Measurements from ENCODE around the gene TNPO1. TPM values are rescaled to one million over a fixed set of nuclear protein-coding genes. Genes with fewer than 3 reads are reported as not detected.

The TNPO1 gene
- 44.8 TPM for polyA plus RNA-seq (2013)

DNA sequence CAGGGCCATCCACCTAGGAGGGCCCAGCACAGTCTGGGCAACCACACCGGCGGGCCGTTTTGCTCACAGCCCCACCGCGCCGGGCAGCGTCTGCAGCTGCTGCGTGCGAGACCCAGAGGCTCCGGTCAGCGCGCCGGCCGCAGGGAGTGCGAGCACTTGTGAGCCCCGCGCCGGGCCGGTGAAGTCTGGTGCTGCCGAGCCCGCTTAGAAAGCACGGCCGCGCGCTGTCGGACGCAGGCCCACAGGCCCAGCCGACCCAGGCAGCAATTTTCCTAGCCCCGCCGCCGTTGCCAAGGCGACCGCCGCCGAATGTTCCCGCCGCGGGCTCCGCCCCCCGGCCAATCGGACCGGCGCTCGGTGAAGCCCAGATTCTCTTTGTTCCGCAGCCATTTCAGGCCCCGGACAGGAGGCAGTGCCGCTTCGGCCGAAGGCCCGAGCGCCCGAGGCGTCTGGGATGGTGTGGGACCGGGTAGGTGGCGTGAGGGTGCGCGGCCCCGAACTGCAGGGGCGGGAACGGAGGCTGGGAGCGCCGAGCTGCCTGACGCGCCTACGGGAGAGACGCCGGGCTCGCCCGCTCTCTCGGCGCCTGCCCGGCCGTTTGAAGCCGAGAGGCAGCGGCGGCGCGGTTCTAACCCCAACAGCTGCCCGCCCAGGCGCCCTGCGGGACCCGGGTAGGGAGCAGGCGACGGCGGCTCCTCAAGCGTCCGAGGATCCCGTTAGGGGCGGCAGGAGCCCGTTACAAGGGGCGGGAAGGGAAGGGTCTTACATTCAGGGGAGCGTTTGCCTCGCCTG, at the start of gene TNPO1:
Gene TNPO1 (plus strand): TSS at position 378 of the 792 bp plus-strand sequence. CDS start 77 bp downstream, at position 455.
- ChIA-PET CTCF (interaction anchor here (0.8 to 5.7 kb wide), 4 partner anchors 205 to 450 kb away, joined by 3 to 36 read pairs (median 6); no protein-coding TSS in a partner anchor), POLR2A (interaction anchor here (0.9 kb wide), 1 partner anchor 13 kb away, joined by 3 read pairs; no protein-coding TSS in a partner anchor)
- Histone ChIP-seq H3K27me3 (replicated peaks in 2 of 5; ENCODE audit: control insufficient read depth in 4 of 5, insufficient read depth in 5 of 5, low read length in 4 of 5) (no peaks in the 10 kb centered on the region), H3K4me3 (ENCODE audit: control insufficient read depth in 1 of 7, extremely low read depth in 1 of 7, insufficient read depth in 4 of 7, low read depth in 2 of 7, low read length in 6 of 7) (peak within 1 kb of the TSS; percentile 83 to 98 (median 91)), H3K27ac (ENCODE audit: insufficient read depth in 1 of 2, low read depth in 1 of 2, low read length in 2 of 2, poor library complexity in 1 of 2, severe bottlenecking in 2 of 2) (peak within 1 kb of the TSS; percentile 98 to 99), H3K36me3 (ENCODE audit: control insufficient read depth in 4 of 4, insufficient read depth in 4 of 4, low read length in 3 of 4) (no peaks in the 10 kb centered on the region), H3K4me1 (ENCODE audit: control extremely low read depth in 1 of 4, control insufficient read depth in 4 of 4, insufficient read depth in 4 of 4, low read length in 3 of 4) (peaks cover 7 to 31% (median 18%) of the 10 kb centered on the region in 4 experiments), H3K9me3 (ENCODE audit: control extremely low read depth in 1 of 5, control insufficient read depth in 4 of 5, insufficient read depth in 2 of 5, low read depth in 1 of 5, low read length in 4 of 5) (peaks cover 0 to 2% (median 0%) of the 10 kb centered on the region in 5 experiments)
- under 1% methylated on average over 92 of the region's 93 CpGs for WGBS (ENCODE audit: insufficient coverage)
- DNase-seq, result peak; percentile 84 to 93 (median 92)

DNA sequence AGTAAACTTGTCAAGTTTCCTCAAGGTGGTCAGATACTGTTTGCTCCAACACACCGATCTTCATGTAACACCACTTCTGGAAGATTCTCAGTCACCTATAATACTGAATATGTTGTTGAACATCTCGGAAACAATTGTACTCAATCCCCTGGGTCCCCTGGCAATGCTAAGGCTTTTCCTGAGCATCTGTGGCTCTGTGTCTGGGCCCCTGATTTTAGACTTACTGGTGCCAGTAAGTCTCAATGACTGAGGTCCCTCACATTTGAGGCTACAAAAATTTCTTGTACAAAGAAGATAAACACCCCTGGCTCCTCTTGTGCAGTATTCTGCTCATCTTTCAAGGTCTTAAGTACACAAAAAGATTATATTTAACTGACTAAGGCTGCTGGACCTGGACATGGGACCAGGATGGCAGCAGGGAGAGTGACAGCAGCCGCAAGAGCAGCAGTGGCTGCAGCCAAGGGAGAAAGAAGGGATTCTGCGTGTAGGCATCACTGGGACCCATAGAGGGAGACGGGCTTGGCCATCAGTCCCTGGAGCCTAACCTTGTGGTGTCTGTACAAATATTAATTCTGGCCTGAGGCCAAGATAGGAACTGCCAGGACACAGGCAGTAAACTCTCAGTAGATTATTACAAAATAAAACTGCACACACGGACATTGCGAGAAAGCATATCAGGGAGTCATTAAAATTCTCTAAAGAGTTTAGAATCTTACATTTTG, 49.0 kb upstream of the TNPO1 start:
- H3K4me1 ChIP-seq (ENCODE audit: control extremely low read depth in 1 of 4, control insufficient read depth in 4 of 4, insufficient read depth in 4 of 4, low read length in 3 of 4), result no peaks in the 10 kb centered on the region
- ChIA-PET POLR2A (no interaction called here), CTCF (no interaction called here)
- no peak overlapping the region for H3K4me3 ChIP-seq (ENCODE audit: control insufficient read depth in 1 of 7, extremely low read depth in 1 of 7, insufficient read depth in 4 of 7, low read depth in 2 of 7, low read length in 6 of 7)
- 92% methylated on average over 4 of the region's 7 CpGs for WGBS (ENCODE audit: insufficient coverage)
- no peaks in the 10 kb centered on the region for H3K9me3 ChIP-seq (ENCODE audit: control extremely low read depth in 1 of 5, control insufficient read depth in 4 of 5, insufficient read depth in 2 of 5, low read depth in 1 of 5, low read length in 4 of 5)
- no peaks in the 10 kb centered on the region for H3K27me3 ChIP-seq (replicated peaks in 2 of 5; ENCODE audit: control insufficient read depth in 4 of 5, insufficient read depth in 5 of 5, low read length in 4 of 5)
- no peak overlapping the region for H3K27ac ChIP-seq (ENCODE audit: insufficient read depth in 1 of 2, low read depth in 1 of 2, low read length in 2 of 2, poor library complexity in 1 of 2, severe bottlenecking in 2 of 2)
- DNase-seq, result no peak
- H3K36me3 ChIP-seq (ENCODE audit: control insufficient read depth in 4 of 4, insufficient read depth in 4 of 4, low read length in 3 of 4), result no peaks in the 10 kb centered on the region

DNA sequence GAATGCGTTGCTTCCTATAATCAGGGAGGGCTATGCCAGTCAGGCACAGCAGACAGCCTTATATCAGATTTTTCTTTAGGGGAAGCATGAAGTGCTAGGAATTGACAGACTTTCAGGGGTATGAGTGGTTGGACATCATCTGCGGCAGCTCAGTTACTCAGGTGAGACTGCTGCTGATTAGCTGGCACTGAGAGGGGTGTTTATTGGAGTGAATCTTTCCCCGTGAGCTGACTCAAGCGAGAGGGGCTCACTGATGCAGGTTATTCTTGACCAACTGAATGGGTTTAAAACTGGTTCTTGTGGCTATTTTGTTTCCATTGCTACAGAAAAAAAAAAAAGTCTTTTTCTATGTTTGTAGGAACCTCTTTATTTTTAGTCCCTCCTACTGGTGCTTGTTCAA, 46.2 kb upstream of the TNPO1 start:
- Histone ChIP-seq H3K36me3 (ENCODE audit: control insufficient read depth in 4 of 4, insufficient read depth in 4 of 4, low read length in 3 of 4) (no peaks in the 10 kb centered on the region), H3K4me3 (ENCODE audit: control insufficient read depth in 1 of 7, extremely low read depth in 1 of 7, insufficient read depth in 4 of 7, low read depth in 2 of 7, low read length in 6 of 7) (no peak overlapping the region), H3K27ac (ENCODE audit: insufficient read depth in 1 of 2, low read depth in 1 of 2, low read length in 2 of 2, poor library complexity in 1 of 2, severe bottlenecking in 2 of 2) (no peak overlapping the region), H3K4me1 (ENCODE audit: control extremely low read depth in 1 of 4, control insufficient read depth in 4 of 4, insufficient read depth in 4 of 4, low read length in 3 of 4) (no peaks in the 10 kb centered on the region), H3K9me3 (ENCODE audit: control extremely low read depth in 1 of 5, control insufficient read depth in 4 of 5, insufficient read depth in 2 of 5, low read depth in 1 of 5, low read length in 4 of 5) (no peaks in the 10 kb centered on the region), H3K27me3 (replicated peaks in 2 of 5; ENCODE audit: control insufficient read depth in 4 of 5, insufficient read depth in 5 of 5, low read length in 4 of 5) (no peaks in the 10 kb centered on the region)
- ChIA-PET POLR2A (no interaction called here), CTCF (interaction anchor here (0.6 kb wide), 1 partner anchor 39 kb away, joined by 3 read pairs; no protein-coding TSS in a partner anchor)
- WGBS (ENCODE audit: insufficient coverage), result 87% methylated on average over 4 of the region's 4 CpGs
- DNase-seq, result no peak

DNA sequence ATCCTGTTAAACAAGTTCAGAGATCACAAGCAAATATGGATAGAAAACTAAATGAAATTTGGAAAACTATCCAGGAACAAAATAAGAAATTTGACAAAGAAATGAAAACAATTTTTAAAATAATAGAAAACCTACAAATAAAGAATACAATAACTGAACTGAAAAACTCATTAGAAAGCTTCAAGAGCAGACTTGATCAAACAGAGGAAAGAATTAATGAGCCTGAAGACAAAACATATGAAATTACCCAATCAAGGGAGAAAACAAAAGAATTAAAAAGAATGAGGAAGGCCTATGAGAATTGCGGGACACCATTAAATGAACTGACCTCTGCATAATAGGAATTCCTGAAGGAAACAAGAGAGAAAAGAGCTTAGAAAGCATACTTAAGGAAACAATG, 39.8 kb upstream of the TNPO1 start:
- 100% methylated on average over 1 of the region's 1 CpG for WGBS (ENCODE audit: insufficient coverage)
- H3K36me3 ChIP-seq (ENCODE audit: control insufficient read depth in 4 of 4, insufficient read depth in 4 of 4, low read length in 3 of 4), result no peaks in the 10 kb centered on the region
- peaks cover 0 to 3% (median 0%) of the 10 kb centered on the region in 5 experiments for H3K27me3 ChIP-seq (replicated peaks in 2 of 5; ENCODE audit: control insufficient read depth in 4 of 5, insufficient read depth in 5 of 5, low read length in 4 of 5)
- ChIA-PET CTCF (no interaction called here), POLR2A (no interaction called here)
- no peak overlapping the region for H3K27ac ChIP-seq (ENCODE audit: insufficient read depth in 1 of 2, low read depth in 1 of 2, low read length in 2 of 2, poor library complexity in 1 of 2, severe bottlenecking in 2 of 2)
- H3K4me1 ChIP-seq (ENCODE audit: control extremely low read depth in 1 of 4, control insufficient read depth in 4 of 4, insufficient read depth in 4 of 4, low read length in 3 of 4), result no peaks in the 10 kb centered on the region
- no peak for DNase-seq
- H3K4me3 ChIP-seq (ENCODE audit: control insufficient read depth in 1 of 7, extremely low read depth in 1 of 7, insufficient read depth in 4 of 7, low read depth in 2 of 7, low read length in 6 of 7), result no peak overlapping the region
- peaks cover 0 to 24% (median 5%) of the 10 kb centered on the region in 5 experiments for H3K9me3 ChIP-seq (ENCODE audit: control extremely low read depth in 1 of 5, control insufficient read depth in 4 of 5, insufficient read depth in 2 of 5, low read depth in 1 of 5, low read length in 4 of 5)

DNA sequence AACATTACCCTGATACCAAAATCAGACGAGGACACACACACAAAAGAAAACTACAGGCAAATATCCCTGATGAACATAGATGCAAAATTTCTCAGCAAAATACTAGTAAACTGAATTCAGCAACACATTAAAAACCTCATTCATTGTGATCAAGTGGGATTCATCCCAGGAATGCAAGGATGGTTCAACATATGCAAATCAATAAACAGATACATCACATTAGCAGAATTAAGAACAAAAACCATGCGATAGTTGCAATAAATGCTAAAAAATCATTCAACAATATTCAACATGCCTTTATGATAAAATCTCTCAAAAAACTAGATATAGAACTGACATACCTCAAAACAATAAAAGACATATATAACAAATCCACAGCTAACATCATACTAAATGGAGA, 36.9 kb upstream of the TNPO1 start:
- Histone ChIP-seq H3K27me3 (replicated peaks in 2 of 5; ENCODE audit: control insufficient read depth in 4 of 5, insufficient read depth in 5 of 5, low read length in 4 of 5) (peaks cover 0 to 3% (median 0%) of the 10 kb centered on the region in 5 experiments), H3K4me3 (ENCODE audit: control insufficient read depth in 1 of 7, extremely low read depth in 1 of 7, insufficient read depth in 4 of 7, low read depth in 2 of 7, low read length in 6 of 7) (no peak overlapping the region), H3K4me1 (ENCODE audit: control extremely low read depth in 1 of 4, control insufficient read depth in 4 of 4, insufficient read depth in 4 of 4, low read length in 3 of 4) (no peaks in the 10 kb centered on the region), H3K36me3 (ENCODE audit: control insufficient read depth in 4 of 4, insufficient read depth in 4 of 4, low read length in 3 of 4) (no peaks in the 10 kb centered on the region), H3K9me3 (ENCODE audit: control extremely low read depth in 1 of 5, control insufficient read depth in 4 of 5, insufficient read depth in 2 of 5, low read depth in 1 of 5, low read length in 4 of 5) (peaks cover 0 to 24% (median 5%) of the 10 kb centered on the region in 5 experiments), H3K27ac (ENCODE audit: insufficient read depth in 1 of 2, low read depth in 1 of 2, low read length in 2 of 2, poor library complexity in 1 of 2, severe bottlenecking in 2 of 2) (no peak overlapping the region)
- ChIA-PET POLR2A (no interaction called here), CTCF (no interaction called here)
- 100% methylated on average over 1 of the region's 2 CpGs for WGBS (ENCODE audit: insufficient coverage)
- DNase-seq, result no peak

DNA sequence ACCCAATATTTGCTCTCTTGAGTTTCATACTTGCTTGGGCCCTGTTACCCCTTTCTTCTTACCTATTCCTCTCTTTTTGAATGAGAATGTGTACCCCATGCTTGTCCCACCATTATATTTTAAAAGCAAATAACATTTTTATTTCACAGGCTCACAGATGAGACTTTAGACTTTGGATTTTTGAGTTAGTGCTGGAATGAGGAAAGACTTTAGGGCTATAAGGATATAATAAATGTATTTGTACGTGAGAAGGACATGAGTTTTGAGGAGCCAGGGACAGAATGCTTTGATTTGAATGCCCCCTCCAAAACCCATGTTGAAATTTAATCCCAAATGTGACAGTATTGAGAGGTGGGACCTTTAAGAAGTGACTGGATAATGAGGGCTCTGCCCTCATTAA, 33.1 kb upstream of the TNPO1 start:
- peaks cover 0 to 14% (median 2%) of the 10 kb centered on the region in 5 experiments for H3K9me3 ChIP-seq (ENCODE audit: control extremely low read depth in 1 of 5, control insufficient read depth in 4 of 5, insufficient read depth in 2 of 5, low read depth in 1 of 5, low read length in 4 of 5)
- no peaks in the 10 kb centered on the region for H3K36me3 ChIP-seq (ENCODE audit: control insufficient read depth in 4 of 4, insufficient read depth in 4 of 4, low read length in 3 of 4)
- no peaks in the 10 kb centered on the region for H3K27me3 ChIP-seq (replicated peaks in 2 of 5; ENCODE audit: control insufficient read depth in 4 of 5, insufficient read depth in 5 of 5, low read length in 4 of 5)
- no CpG with 5 or more reads among the region's 1 CpG for WGBS (ENCODE audit: insufficient coverage)
- no peak for DNase-seq
- no peak overlapping the region for H3K4me3 ChIP-seq (ENCODE audit: control insufficient read depth in 1 of 7, extremely low read depth in 1 of 7, insufficient read depth in 4 of 7, low read depth in 2 of 7, low read length in 6 of 7)
- CTCF ChIA-PET, result no interaction called here
- no peaks in the 10 kb centered on the region for H3K4me1 ChIP-seq (ENCODE audit: control extremely low read depth in 1 of 4, control insufficient read depth in 4 of 4, insufficient read depth in 4 of 4, low read length in 3 of 4)
- no peak overlapping the region for H3K27ac ChIP-seq (ENCODE audit: insufficient read depth in 1 of 2, low read depth in 1 of 2, low read length in 2 of 2, poor library complexity in 1 of 2, severe bottlenecking in 2 of 2)
- POLR2A ChIA-PET, result no interaction called here

DNA sequence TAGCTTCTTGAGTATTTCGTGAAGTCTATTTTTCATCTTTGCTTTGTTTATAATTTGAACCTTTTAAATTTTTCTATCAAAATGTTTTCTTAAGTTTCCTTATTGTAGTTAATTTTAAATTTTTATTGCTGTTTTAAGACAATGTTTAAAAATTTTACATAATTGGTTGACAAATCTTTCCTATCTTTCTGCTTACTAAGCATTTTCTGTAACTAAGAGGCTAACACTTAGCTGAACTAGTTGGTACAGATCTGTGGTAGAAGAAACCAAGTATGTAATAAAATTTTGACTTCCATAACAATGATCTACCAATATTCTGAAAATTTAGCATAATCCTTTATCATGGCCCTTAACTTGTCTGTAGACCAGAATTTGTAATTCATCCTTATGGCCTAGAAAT, 32.3 kb upstream of the TNPO1 start:
- Histone ChIP-seq H3K4me1 (ENCODE audit: control extremely low read depth in 1 of 4, control insufficient read depth in 4 of 4, insufficient read depth in 4 of 4, low read length in 3 of 4) (no peaks in the 10 kb centered on the region), H3K27ac (ENCODE audit: insufficient read depth in 1 of 2, low read depth in 1 of 2, low read length in 2 of 2, poor library complexity in 1 of 2, severe bottlenecking in 2 of 2) (no peak overlapping the region), H3K9me3 (ENCODE audit: control extremely low read depth in 1 of 5, control insufficient read depth in 4 of 5, insufficient read depth in 2 of 5, low read depth in 1 of 5, low read length in 4 of 5) (peaks cover 0 to 14% (median 2%) of the 10 kb centered on the region in 5 experiments), H3K36me3 (ENCODE audit: control insufficient read depth in 4 of 4, insufficient read depth in 4 of 4, low read length in 3 of 4) (no peaks in the 10 kb centered on the region), H3K27me3 (replicated peaks in 2 of 5; ENCODE audit: control insufficient read depth in 4 of 5, insufficient read depth in 5 of 5, low read length in 4 of 5) (no peaks in the 10 kb centered on the region), H3K4me3 (ENCODE audit: control insufficient read depth in 1 of 7, extremely low read depth in 1 of 7, insufficient read depth in 4 of 7, low read depth in 2 of 7, low read length in 6 of 7) (no peak overlapping the region)
- no CpG with 5 or more reads among the region's 1 CpG for WGBS (ENCODE audit: insufficient coverage)
- DNase-seq, result no peak
- CTCF ChIA-PET, result no interaction called here
- POLR2A ChIA-PET, result no interaction called here

Data from common myeloid progenitor, CD34-positive (primary cell).